Measurements from ENCODE around the gene CYSTM1. TPM values are rescaled to one million over a fixed set of nuclear protein-coding genes. Genes with fewer than 3 reads are reported as not detected.

CYSTM1 gene
- total RNA-seq, 4 donors from 2014 or later, result 21.0 to 66.4 (median 37.0) TPM

DNA sequence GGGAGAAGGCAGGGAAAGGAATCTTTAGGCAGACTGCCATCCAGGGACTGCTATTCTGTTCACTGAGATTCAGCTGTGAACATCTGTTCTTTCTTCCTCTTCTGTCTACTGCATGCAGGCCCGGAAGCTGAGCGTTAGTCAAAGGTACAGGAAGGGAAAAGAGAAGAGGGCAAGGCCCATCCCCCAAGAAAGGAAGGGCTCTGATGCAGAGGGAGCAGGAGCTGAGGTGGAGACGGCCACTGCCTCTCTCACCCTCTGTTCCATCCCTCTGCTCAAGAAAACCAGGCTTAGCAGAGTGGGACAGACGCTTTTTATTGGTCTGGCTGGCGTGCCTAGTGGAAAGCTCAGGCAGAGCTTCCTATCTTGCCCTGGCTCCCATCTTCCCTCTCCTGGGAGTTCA lies 70.4 kb downstream of the CYSTM1 start:
- H3K9me3 ChIP-seq, result no peaks in the 10 kb centered on the region
- WGBS, result 77% methylated on average over 5 of the region's 5 CpGs

DNA sequence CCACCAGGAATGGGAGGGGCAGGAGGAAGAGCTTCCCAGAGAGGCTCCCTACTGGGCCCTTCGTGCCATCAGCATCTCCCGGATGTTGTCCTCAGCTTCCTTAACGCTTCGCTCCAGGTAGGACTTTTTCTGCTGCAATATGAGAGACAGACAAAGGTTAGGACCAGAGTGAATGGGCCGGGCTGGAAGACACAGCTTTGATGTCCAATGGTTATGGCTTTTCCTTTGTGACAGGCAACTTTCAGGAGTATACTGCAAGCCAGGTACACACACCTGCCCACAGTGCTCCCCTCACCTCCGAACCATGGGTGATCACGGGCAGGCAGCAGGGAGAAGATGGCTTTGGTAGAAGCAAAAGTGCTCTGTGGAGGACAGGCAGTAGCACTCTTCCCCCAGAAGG lies 70.9 kb downstream of the CYSTM1 start:
- H3K9me3 ChIP-seq, result no peaks in the 10 kb centered on the region
- H3K27me3 ChIP-seq, result no peaks in the 10 kb centered on the region
- H3K4me1 ChIP-seq, result peaks cover 38% of the 10 kb centered on the region
- DNase-seq (ENCODE audit: low spot score in 2 of 2), result peak in 1 of 2 donors; percentile 48
- TF ChIP-seq EP300 (IDR thresholded peaks at IDR 0.05) (no peak), POLR2AphosphoS5 (IDR thresholded peaks at IDR 0.05) (no peak), POLR2A (IDR thresholded peaks at IDR 0.05) (no peak)
- TF ChIP-seq, protein P1, sequence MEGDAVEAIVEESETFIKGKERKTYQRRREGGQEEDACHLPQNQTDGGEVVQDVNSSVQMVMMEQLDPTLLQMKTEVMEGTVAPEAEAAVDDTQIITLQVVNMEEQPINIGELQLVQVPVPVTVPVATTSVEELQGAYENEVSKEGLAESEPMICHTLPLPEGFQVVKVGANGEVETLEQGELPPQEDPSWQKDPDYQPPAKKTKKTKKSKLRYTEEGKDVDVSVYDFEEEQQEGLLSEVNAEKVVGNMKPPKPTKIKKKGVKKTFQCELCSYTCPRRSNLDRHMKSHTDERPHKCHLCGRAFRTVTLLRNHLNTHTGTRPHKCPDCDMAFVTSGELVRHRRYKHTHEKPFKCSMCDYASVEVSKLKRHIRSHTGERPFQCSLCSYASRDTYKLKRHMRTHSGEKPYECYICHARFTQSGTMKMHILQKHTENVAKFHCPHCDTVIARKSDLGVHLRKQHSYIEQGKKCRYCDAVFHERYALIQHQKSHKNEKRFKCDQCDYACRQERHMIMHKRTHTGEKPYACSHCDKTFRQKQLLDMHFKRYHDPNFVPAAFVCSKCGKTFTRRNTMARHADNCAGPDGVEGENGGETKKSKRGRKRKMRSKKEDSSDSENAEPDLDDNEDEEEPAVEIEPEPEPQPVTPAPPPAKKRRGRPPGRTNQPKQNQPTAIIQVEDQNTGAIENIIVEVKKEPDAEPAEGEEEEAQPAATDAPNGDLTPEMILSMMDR (IDR thresholded peaks at IDR 0.05), result no peak
- no peak overlapping the region for H3K4me3 ChIP-seq
- H3K36me3 ChIP-seq, result peaks cover 26% of the 10 kb centered on the region
- 86% methylated on average over 7 of the region's 7 CpGs for WGBS
- H3K27ac ChIP-seq, result no peak overlapping the region

More for the DNA sequence above, 70.4 kb downstream of the CYSTM1 start:
- TF ChIP-seq POLR2AphosphoS5 (IDR thresholded peaks at IDR 0.05) (no peak), POLR2A (IDR thresholded peaks at IDR 0.05) (no peak), EP300 (IDR thresholded peaks at IDR 0.05) (no peak)
- TF ChIP-seq, protein P1 (IDR thresholded peaks at IDR 0.05), result no peak
- no peaks in the 10 kb centered on the region for H3K27me3 ChIP-seq
- no peak overlapping the region for H3K4me3 ChIP-seq
- DNase-seq (ENCODE audit: low spot score in 2 of 2), result peak in 1 of 2 donors; percentile 52
- peaks cover 44% of the 10 kb centered on the region for H3K4me1 ChIP-seq
- no peak overlapping the region for H3K27ac ChIP-seq
- peaks cover 23% of the 10 kb centered on the region for H3K36me3 ChIP-seq

DNA sequence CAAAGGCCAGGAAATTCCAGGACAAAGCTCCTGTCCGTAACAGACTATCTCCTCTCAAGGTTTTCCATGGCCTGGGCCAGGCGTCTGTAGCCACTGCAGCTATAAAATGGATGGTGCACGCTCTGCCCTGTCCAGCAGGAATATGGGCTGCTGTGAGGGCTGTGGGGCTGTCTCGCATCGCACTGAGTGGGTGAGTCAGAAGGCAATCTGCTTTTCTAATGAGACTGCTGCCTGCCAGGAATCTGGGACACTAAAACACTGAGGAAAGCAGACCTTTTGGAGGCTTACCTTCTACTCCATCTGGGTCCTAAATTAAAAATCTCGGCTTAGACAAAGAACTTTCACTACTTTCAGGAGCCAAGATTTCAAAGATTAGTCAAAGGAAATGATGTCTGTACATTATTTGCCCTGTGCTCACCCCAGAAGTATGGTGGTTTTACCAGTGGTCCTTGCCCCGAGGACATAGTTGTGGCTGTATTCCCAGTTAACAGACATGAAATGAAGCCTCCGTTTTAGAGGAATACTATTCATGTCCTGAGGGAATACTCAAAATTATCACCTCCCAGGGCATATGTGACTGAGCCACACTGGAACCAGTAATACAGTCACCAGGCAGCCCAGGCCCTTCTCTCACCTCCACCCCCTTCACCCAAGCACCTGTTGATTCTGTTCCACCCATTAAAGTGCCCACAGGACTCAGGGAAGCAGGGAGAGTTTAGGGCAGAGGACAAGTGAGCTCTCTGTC lies 71.6 kb downstream of the CYSTM1 start:
- DNase-seq (ENCODE audit: low spot score in 2 of 2), result no peak
- TF ChIP-seq, protein P1 (IDR thresholded peaks at IDR 0.05), result no peak
- TF ChIP-seq POLR2AphosphoS5 (IDR thresholded peaks at IDR 0.05) (no peak), POLR2A (IDR thresholded peaks at IDR 0.05) (no peak), EP300 (IDR thresholded peaks at IDR 0.05) (no peak)
- Histone ChIP-seq H3K27me3 (no peaks in the 10 kb centered on the region), H3K9me3 (no peaks in the 10 kb centered on the region), H3K4me3 (no peak overlapping the region), H3K27ac (no peak overlapping the region), H3K36me3 (peaks cover 26% of the 10 kb centered on the region), H3K4me1 (peaks cover 33% of the 10 kb centered on the region)
- WGBS, result 53% methylated on average over 8 of the region's 8 CpGs

DNA sequence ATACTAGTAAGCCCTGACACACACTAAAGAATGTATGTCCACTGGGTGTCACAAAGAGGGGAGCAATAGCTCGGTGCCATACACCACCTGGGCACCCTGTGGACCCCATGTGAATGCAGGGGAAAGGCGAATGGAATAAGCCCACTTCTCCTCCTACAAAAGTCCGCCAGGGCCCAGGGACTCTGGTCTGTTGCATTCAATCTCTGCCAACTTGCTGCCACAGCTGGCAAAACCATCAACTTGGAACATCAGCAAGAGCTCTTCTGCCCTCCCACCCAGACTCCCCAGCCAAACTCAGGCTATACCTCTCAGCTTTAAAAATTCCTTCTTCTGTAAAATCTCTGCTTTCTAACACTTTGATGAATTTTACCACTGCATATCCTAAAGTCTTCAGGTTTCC lies 73.4 kb downstream of the CYSTM1 start:
- WGBS, result 67% methylated on average over 3 of the region's 3 CpGs
- no peaks in the 10 kb centered on the region for H3K9me3 ChIP-seq
- H3K27ac ChIP-seq, result no peak overlapping the region
- peak in 1 of 2 donors; percentile 43 for DNase-seq (ENCODE audit: low spot score in 2 of 2)
- TF ChIP-seq, protein P1 (IDR thresholded peaks at IDR 0.05), result no peak
- TF ChIP-seq EP300 (IDR thresholded peaks at IDR 0.05) (no peak), POLR2A (IDR thresholded peaks at IDR 0.05) (no peak), POLR2AphosphoS5 (IDR thresholded peaks at IDR 0.05) (no peak)
- no peak overlapping the region for H3K4me3 ChIP-seq
- H3K27me3 ChIP-seq, result no peaks in the 10 kb centered on the region
- H3K4me1 ChIP-seq, result peaks cover 38% of the 10 kb centered on the region
- peaks cover 26% of the 10 kb centered on the region for H3K36me3 ChIP-seq

DNA sequence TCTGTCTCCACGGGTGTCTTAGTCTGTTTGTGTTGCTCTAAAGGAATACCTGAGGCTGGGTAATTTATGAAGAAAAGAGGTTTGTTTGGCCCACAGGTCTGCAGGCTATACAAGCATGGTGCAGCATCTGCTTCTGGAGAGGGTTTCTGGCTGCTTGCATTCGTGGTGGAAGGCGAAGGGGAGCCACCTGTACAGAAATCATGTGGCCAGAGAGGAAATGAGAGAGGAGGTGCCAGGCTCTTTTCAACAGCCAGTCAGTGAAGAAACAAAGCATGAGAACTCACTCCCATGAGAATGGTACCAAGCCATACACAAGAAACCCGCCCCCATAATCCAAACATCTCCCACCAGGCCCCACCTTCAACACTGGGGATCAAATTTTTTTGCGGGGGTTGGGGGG lies 74.5 kb downstream of the CYSTM1 start:
- peak in 1 of 2 donors; percentile 13 for DNase-seq (ENCODE audit: low spot score in 2 of 2)
- no peaks in the 10 kb centered on the region for H3K9me3 ChIP-seq
- peaks cover 26% of the 10 kb centered on the region for H3K36me3 ChIP-seq
- no peak overlapping the region for H3K27ac ChIP-seq
- no peak overlapping the region for H3K4me3 ChIP-seq
- TF ChIP-seq POLR2AphosphoS5 (IDR thresholded peaks at IDR 0.05), result no peak
- TF ChIP-seq, protein P1 (IDR thresholded peaks at IDR 0.05), result no peak
- TF ChIP-seq EP300 (IDR thresholded peaks at IDR 0.05), result no peak
- no peak for TF ChIP-seq POLR2A (IDR thresholded peaks at IDR 0.05)
- no peaks in the 10 kb centered on the region for H3K27me3 ChIP-seq
- H3K4me1 ChIP-seq, result peaks cover 45% of the 10 kb centered on the region
- 75% methylated on average over 5 of the region's 5 CpGs for WGBS

All from suprapubic skin (tissue), 4 donors.